HEK293 (cell line): ENCODE measurements around the gene UNC5B.

Experiments used
- CTCF ChIA-PET: fragments of 350-600 bp; formaldehyde crosslinking; extraction: SDS; loops from one replicate; lab custom pipeline; 2021; ENCODE audit warnings: antibody characterized with exemption; lab: Yijun Ruan, JAX
- POLR2A ChIA-PET: fragments of 300-600 bp; formaldehyde crosslinking; extraction: SDS; loops from one replicate; lab custom pipeline; 2020; ENCODE audit warnings: antibody characterized with exemption, inconsistent platforms; lab: Yijun Ruan, JAX
- H3K27ac ChIP-seq: fragments of 200-500 bp; sonication (Bioruptor generic); 2 replicates; pipeline ENCODE4 v1.5.1; 2014; ENCODE audit warnings: low read depth, low read length, control low read depth, inconsistent platforms; ENCODE audit errors: extremely low read depth
- H3K36me3 ChIP-seq, 2 experiments: fragments of 200-500 bp in 1 of 2; sonication (Bioruptor generic) in 1 of 2; 1 replicate in 1 of 2; 2 replicates in 1 of 2; pipeline ENCODE4 v1.5.1; 2014 to 2017; ENCODE audit warnings: inconsistent platforms in 2 of 2, low read length in 2 of 2; ENCODE audit not compliant: control insufficient read depth in 2 of 2, insufficient read depth in 1 of 2
- H3K4me1 ChIP-seq: fragments of 200-500 bp; sonication (Bioruptor generic); 2 replicates; pipeline ENCODE4 v1.5.1; 2014; ENCODE audit warnings: mild to moderate bottlenecking, low read length, inconsistent platforms; ENCODE audit not compliant: control insufficient read depth, insufficient read depth
- H3K4me3 ChIP-seq: 2 replicates; pipeline ENCODE4 v1.5.1; 2011; ENCODE audit warnings: low read depth, mild to moderate bottlenecking, control low read depth, low read length, moderate library complexity
- H3K9me3 ChIP-seq: fragments of 200-500 bp; sonication (Bioruptor generic); 2 replicates; pipeline ENCODE4 v1.5.1; 2014; ENCODE audit warnings: low read depth, low read length, inconsistent platforms; ENCODE audit not compliant: control insufficient read depth, insufficient read depth
- BCL6B ChIP-seq: fragments of 450-650 bp; formaldehyde crosslinking; IDR thresholded peaks from 2 replicates; pipeline ENCODE4 v1.5.1; 2017; ENCODE audit warnings: missing biosample characterization, missing genetic modification characterization
- FEZF1 ChIP-seq: fragments of 450-650 bp; formaldehyde crosslinking; IDR thresholded peaks from 2 replicates; pipeline ENCODE4 v1.5.1; 2016; ENCODE audit warnings: missing biosample characterization, missing genetic modification characterization
- GLIS1 ChIP-seq: fragments of 450-650 bp; formaldehyde crosslinking; IDR thresholded peaks from 2 replicates; pipeline ENCODE4 v1.5.1; 2016; ENCODE audit warnings: missing biosample characterization, missing genetic modification characterization
- KLF1 ChIP-seq: fragments of 450-650 bp; formaldehyde crosslinking; IDR thresholded peaks from 2 replicates; pipeline ENCODE4 v1.5.1; 2016; ENCODE audit warnings: missing biosample characterization, missing genetic modification characterization
- KLF17 ChIP-seq: fragments of 450-650 bp; formaldehyde crosslinking; IDR thresholded peaks from 2 replicates; pipeline ENCODE4 v1.5.1; 2016; ENCODE audit warnings: missing biosample characterization, missing genetic modification characterization
- OSR2 ChIP-seq: fragments of 450-650 bp; formaldehyde crosslinking; IDR thresholded peaks from 2 replicates; pipeline ENCODE4 v1.5.1; 2016; ENCODE audit warnings: missing biosample characterization, missing genetic modification characterization
- PRDM1 ChIP-seq: fragments of 450-650 bp; formaldehyde crosslinking; IDR thresholded peaks from 2 replicates; pipeline ENCODE4; 2016; ENCODE audit warnings: missing biosample characterization, missing genetic modification characterization
- PRDM4 ChIP-seq: fragments of 450-650 bp; formaldehyde crosslinking; IDR thresholded peaks from 2 replicates; pipeline ENCODE4 v1.5.1; 2017; ENCODE audit warnings: missing biosample characterization, missing genetic modification characterization
- REST ChIP-seq: fragments of 450-650 bp; formaldehyde crosslinking; IDR thresholded peaks from 2 replicates; pipeline ENCODE4 v1.5.1; 2016; ENCODE audit warnings: missing biosample characterization, missing genetic modification characterization
- SP3 ChIP-seq: fragments of 450-650 bp; formaldehyde crosslinking; IDR thresholded peaks from 2 replicates; pipeline ENCODE4 v1.5.1; 2016; ENCODE audit warnings: missing biosample characterization, missing genetic modification characterization
- WT1 ChIP-seq: fragments of 450-650 bp; formaldehyde crosslinking; IDR thresholded peaks from 2 replicates; pipeline ENCODE4 v1.5.1; 2016; ENCODE audit warnings: missing biosample characterization, missing genetic modification characterization
- ZBTB8A ChIP-seq: fragments of 450-650 bp; formaldehyde crosslinking; IDR thresholded peaks from 2 replicates; pipeline ENCODE4 v1.5.1; 2016; ENCODE audit warnings: missing biosample characterization, missing genetic modification characterization
- ZFHX2 ChIP-seq: fragments of 450-650 bp; formaldehyde crosslinking; conservative IDR thresholded peaks from 2 replicates; pipeline ENCODE4 v1.5.1; 2016; ENCODE audit warnings: missing biosample characterization, missing genetic modification characterization
- ZNF292 ChIP-seq: fragments of 450-650 bp; formaldehyde crosslinking; IDR thresholded peaks from 2 replicates; pipeline ENCODE4 v1.5.1; 2016; ENCODE audit warnings: low read depth, missing biosample characterization, missing genetic modification characterization, borderline replicate concordance
- ZNF366 ChIP-seq: fragments of 450-650 bp; formaldehyde crosslinking; conservative IDR thresholded peaks from 2 replicates; pipeline ENCODE4 v1.5.1; 2016; ENCODE audit warnings: missing biosample characterization, missing genetic modification characterization
- ZNF433 ChIP-seq: fragments of 450-650 bp; formaldehyde crosslinking; IDR thresholded peaks from 2 replicates; pipeline ENCODE4 v1.5.1; 2016; ENCODE audit warnings: missing biosample characterization, missing genetic modification characterization, low read depth
- ZNF518A ChIP-seq: fragments of 450-650 bp; formaldehyde crosslinking; conservative IDR thresholded peaks from 2 replicates; pipeline ENCODE4 v1.5.1; 2016; ENCODE audit warnings: low read depth, missing biosample characterization, missing genetic modification characterization
- ZNF623 ChIP-seq: fragments of 450-650 bp; formaldehyde crosslinking; IDR thresholded peaks from 2 replicates; pipeline ENCODE4 v1.5.1; 2016; ENCODE audit warnings: missing biosample characterization, missing genetic modification characterization
- ZNF747 ChIP-seq: fragments of 450-650 bp; formaldehyde crosslinking; IDR thresholded peaks from 2 replicates; pipeline ENCODE4 v1.5.1; 2016; ENCODE audit warnings: missing biosample characterization, missing genetic modification characterization
- ZNF76 ChIP-seq: fragments of 450-650 bp; formaldehyde crosslinking; IDR thresholded peaks from 2 replicates; pipeline ENCODE4; 2016; ENCODE audit warnings: low read depth, missing biosample characterization, missing genetic modification characterization, borderline replicate concordance
- ZSCAN23 ChIP-seq: fragments of 450-650 bp; formaldehyde crosslinking; IDR thresholded peaks from 2 replicates; pipeline ENCODE4 v1.5.1; 2016; ENCODE audit warnings: missing biosample characterization, missing genetic modification characterization

Gene UNC5B

GRCh38 chr10:71260622-71261325 lies 48.4 kb downstream of the UNC5B start (continued):
- TF ChIP-seq ZNF518A (tag by site-specific recombination) (no peak), ZNF623 (no peak), ZSCAN23 (tag by site-specific recombination) (no peak), BCL6B (tag by site-specific recombination) (no peak)
- TF ChIP-seq, all 188 proteins: peak for 12

GRCh38 chr10:71262027-71262426 lies 49.7 kb downstream of the UNC5B start:
- peaks cover 0 to 11% of the 10 kb centered on the region in 2 experiments; a peak in 1 of 3 replicates for H3K36me3 ChIP-seq
- H3K4me3 ChIP-seq = no peak overlapping the region
- POLR2A ChIA-PET = no interaction called here
- H3K9me3 ChIP-seq = no peaks in the 10 kb centered on the region
- CTCF ChIA-PET = interaction anchor here (2.5 kb wide), 1 partner anchor 9 kb away, joined by 13 read pairs; no protein-coding TSS in a partner anchor
- H3K27ac ChIP-seq = no peak overlapping the region
- H3K4me1 ChIP-seq = peaks cover 6% of the 10 kb centered on the region
- TF ChIP-seq PRDM1 (no peak), GLIS1 (no peak), KLF1 (tag by site-specific recombination) (no peak), WT1 (tag by site-specific recombination) (peak; percentile 59; the same call in 1 of the 2 replicates), SP3 (no peak), ZNF366 (tag by site-specific recombination) (no peak), ZNF747 (no peak), ZNF76 (no peak), ZBTB8A (peak; percentile 45; the same call in 1 of the 2 replicates), ZNF292 (no peak), ZNF433 (tag by site-specific recombination) (no peak), PRDM4 (tag by site-specific recombination) (0 out of 2 replicates have a peak, but pooled peaks have one; percentile 20), ZFHX2 (tag by site-specific recombination) (peak; percentile 89), REST (tag by site-specific recombination) (no peak), FEZF1 (tag by site-specific recombination) (no peak), KLF17 (tag by site-specific recombination) (0 out of 2 replicates have a peak, but pooled peaks have one; percentile 31), OSR2 (peak; percentile 78; the same call in 1 of the 2 replicates)
